Astrocyte (in vitro differentiated cells and primary cell): Measurements from ENCODE around the gene TLCD2. TPM values are rescaled to one million over a fixed set of nuclear protein-coding genes. Genes with fewer than 3 reads are reported as not detected.

Source experiments
- DNase-seq: peaks from one replicate; pipeline ENCODE4 v3.0.0-alpha.2; 2010; ENCODE audit warnings: low read depth
- FAIRE-seq: peaks from 2 replicates; lab custom pipeline; 2011; peaks lifted over from hg19 to GRCh38; lab: Jason Lieb, UNC
- H2AFZ ChIP-seq: 2 replicates; pipeline ENCODE4 v1.6.0; 2012; ENCODE audit warnings: low read depth, low read length, inconsistent platforms
- H3K27ac ChIP-seq: 2 replicates; pipeline ENCODE4 v1.5.1; 2011; ENCODE audit warnings: low read depth, low read length, inconsistent platforms
- H3K27me3 ChIP-seq: 2 replicates; pipeline ENCODE4 v1.6.0; 2011; ENCODE audit warnings: low read length, inconsistent platforms; ENCODE audit not compliant: insufficient read depth
- H3K36me3 ChIP-seq: 2 replicates; pipeline ENCODE4 v1.5.1; 2011; ENCODE audit warnings: low read length, inconsistent platforms; ENCODE audit not compliant: insufficient read depth
- H3K4me1 ChIP-seq: 2 replicates; pipeline ENCODE4 v1.5.1; 2011; ENCODE audit warnings: low read length, inconsistent platforms; ENCODE audit not compliant: insufficient read depth
- H3K4me2 ChIP-seq: 2 replicates; pipeline ENCODE4 v1.6.0; 2012; ENCODE audit warnings: low read length, inconsistent platforms
- H3K4me3 ChIP-seq: 2 replicates; pipeline ENCODE4 v1.5.1; 2011; ENCODE audit warnings: low read depth, mild to moderate bottlenecking, low read length, inconsistent platforms; ENCODE audit not compliant: insufficient read depth
- H3K79me2 ChIP-seq: 2 replicates; pipeline ENCODE4 v1.6.0; 2012; ENCODE audit warnings: mild to moderate bottlenecking, low read length, inconsistent platforms; ENCODE audit not compliant: insufficient read depth
- H3K9ac ChIP-seq: 2 replicates; pipeline ENCODE4 v1.6.0; 2012; ENCODE audit warnings: mild to moderate bottlenecking, low read length, inconsistent platforms
- H3K9me3 ChIP-seq: 2 replicates; pipeline ENCODE4 v1.5.1; 2012; ENCODE audit warnings: low read depth, mild to moderate bottlenecking, low read length, inconsistent platforms; ENCODE audit not compliant: insufficient read depth
- H4K20me1 ChIP-seq: 2 replicates; pipeline ENCODE4 v1.6.0; 2012; ENCODE audit warnings: low read length, inconsistent platforms; ENCODE audit not compliant: insufficient read depth
- H3K27ac Mint-ChIP-seq: one replicate; pipeline ENCODE4 v1.8.0; 2021; ENCODE audit warnings: mild to moderate bottlenecking, mixed read lengths; ENCODE audit not compliant: unreplicated experiment
- H3K27me3 Mint-ChIP-seq: one replicate; pipeline ENCODE4 v1.8.0; 2021; ENCODE audit warnings: low read depth, mixed read lengths; ENCODE audit not compliant: unreplicated experiment
- H3K36me3 Mint-ChIP-seq: one replicate; pipeline ENCODE4 v1.8.0; 2021; ENCODE audit warnings: low read depth, mixed read lengths; ENCODE audit not compliant: unreplicated experiment
- H3K4me1 Mint-ChIP-seq: one replicate; pipeline ENCODE4 v1.8.0; 2021; ENCODE audit warnings: low read depth, mixed read lengths; ENCODE audit not compliant: unreplicated experiment
- H3K4me3 Mint-ChIP-seq: one replicate; pipeline ENCODE4 v1.8.0; 2021; ENCODE audit warnings: mild to moderate bottlenecking, moderate library complexity, mixed read lengths; ENCODE audit not compliant: unreplicated experiment
- H3K9me3 Mint-ChIP-seq: one replicate; pipeline ENCODE4 v1.8.0; 2021; ENCODE audit warnings: mild to moderate bottlenecking, mixed read lengths; ENCODE audit not compliant: unreplicated experiment
- EZH2 ChIP-seq: IDR thresholded peaks from 2 replicates; pipeline ENCODE4 v1.6.1; 2012; ENCODE audit warnings: mild to moderate bottlenecking, low read length, inconsistent platforms; ENCODE audit not compliant: insufficient read depth
- total RNA-seq: library from RNA; stranded (reverse); gene quantifications from 2 replicates; pipeline ENCODE4 v1.2.1, GENCODE V29; 2021
- TF ChIP-seq, protein P1 (sequence below): IDR thresholded peaks from 2 replicates; pipeline ENCODE4 v1.5.1; 2011; ENCODE audit warnings: low read depth, mild to moderate bottlenecking, inconsistent platforms, low read length, moderate library complexity; ENCODE audit not compliant: insufficient read depth

TLCD2 gene
- total RNA-seq, 1 donor from 2014 or later = 6.0 TPM

DNA sequence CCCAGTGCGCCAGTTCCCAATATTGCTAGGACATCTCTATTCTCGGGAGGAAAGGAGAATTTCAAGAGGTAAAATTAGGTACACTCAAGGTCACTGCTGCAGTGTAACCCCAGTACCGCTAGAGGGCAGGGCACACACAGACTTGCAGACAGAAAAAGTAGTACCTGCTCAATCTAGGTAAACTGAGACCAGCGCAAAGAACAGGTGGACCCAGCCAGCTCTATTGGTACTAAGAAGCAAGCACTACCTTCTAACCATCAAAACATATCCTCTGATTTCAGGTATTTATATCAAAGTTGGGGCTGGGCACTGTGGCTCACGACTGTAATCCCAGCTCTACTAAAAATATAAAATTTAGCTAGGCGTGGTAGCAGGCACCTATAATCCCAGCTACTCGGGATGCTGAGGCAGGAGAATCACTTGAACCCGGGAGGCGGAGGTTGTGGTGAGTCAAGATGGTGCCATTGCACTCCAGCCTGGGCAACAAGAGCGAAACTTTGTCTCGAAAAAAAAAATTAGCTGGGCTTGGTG lies 10.7 kb upstream of the TLCD2 start:
- TF ChIP-seq, protein P1, sequence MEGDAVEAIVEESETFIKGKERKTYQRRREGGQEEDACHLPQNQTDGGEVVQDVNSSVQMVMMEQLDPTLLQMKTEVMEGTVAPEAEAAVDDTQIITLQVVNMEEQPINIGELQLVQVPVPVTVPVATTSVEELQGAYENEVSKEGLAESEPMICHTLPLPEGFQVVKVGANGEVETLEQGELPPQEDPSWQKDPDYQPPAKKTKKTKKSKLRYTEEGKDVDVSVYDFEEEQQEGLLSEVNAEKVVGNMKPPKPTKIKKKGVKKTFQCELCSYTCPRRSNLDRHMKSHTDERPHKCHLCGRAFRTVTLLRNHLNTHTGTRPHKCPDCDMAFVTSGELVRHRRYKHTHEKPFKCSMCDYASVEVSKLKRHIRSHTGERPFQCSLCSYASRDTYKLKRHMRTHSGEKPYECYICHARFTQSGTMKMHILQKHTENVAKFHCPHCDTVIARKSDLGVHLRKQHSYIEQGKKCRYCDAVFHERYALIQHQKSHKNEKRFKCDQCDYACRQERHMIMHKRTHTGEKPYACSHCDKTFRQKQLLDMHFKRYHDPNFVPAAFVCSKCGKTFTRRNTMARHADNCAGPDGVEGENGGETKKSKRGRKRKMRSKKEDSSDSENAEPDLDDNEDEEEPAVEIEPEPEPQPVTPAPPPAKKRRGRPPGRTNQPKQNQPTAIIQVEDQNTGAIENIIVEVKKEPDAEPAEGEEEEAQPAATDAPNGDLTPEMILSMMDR = peak; percentile 99
- TF ChIP-seq EZH2 = no peak
- Histone ChIP-seq H4K20me1 (no peaks in the 10 kb centered on the region), H3K9me3 (no peaks in the 10 kb centered on the region), H2AFZ (no peak overlapping the region), H3K79me2 (peaks cover 12% of the 10 kb centered on the region), H3K27ac (no peak overlapping the region), H3K27me3 (no peaks in the 10 kb centered on the region), H3K36me3 (no peaks in the 10 kb centered on the region), H3K9ac (no peak overlapping the region), H3K4me2 (peak overlapping the region; percentile 21), H3K4me3 (no peak overlapping the region), H3K4me1 (peaks cover 20% of the 10 kb centered on the region)
- no peaks in the 10 kb centered on the region for H3K9me3 Mint-ChIP-seq
- no peak overlapping the region for H3K27ac Mint-ChIP-seq
- DNase-seq = no peak
- H3K36me3 Mint-ChIP-seq = peaks cover 5% of the 10 kb centered on the region
- peaks cover 4% of the 10 kb centered on the region for H3K4me1 Mint-ChIP-seq
- no peak for FAIRE-seq
- no peak overlapping the region for H3K4me3 Mint-ChIP-seq
- no peaks in the 10 kb centered on the region for H3K27me3 Mint-ChIP-seq

DNA sequence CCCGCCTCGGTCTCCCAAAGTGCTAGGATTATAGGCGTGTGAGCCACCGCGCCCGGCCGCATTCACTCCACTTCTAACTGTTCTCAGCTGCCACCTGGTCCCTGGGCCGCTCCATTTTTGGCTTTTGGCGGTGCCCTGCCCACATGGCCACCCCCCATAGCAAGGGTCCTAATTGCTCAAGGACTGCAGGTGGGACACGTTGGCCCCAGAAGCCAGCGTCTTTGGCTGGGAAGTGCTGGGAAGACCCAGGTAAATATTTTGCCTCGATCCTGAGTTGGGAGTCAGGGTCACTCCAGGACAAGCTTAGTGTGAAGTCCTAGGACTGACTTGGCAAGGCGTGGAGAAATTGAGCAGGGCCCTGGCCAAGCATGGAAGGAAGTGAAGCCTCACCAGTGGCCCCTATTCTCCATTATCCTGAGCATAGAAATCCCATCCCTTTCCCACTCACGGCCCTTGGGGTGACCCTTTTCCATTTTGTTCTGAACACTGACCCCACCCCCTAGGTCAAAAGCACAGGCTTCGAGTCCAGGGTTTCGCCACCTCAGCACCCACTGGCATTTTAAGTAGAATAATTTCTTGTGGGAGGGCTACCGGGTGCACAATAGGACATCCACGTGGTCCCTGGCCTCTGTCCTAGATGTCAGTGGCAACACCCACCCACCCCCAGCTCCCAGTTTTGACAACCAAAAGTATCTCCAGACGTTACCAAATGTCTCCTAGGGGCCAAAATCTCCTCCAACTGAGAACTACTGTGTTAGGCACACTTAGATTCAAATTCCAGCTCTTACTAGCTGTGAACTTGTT lies 8.4 kb upstream of the TLCD2 start:
- TF ChIP-seq EZH2 = no peak
- TF ChIP-seq, protein P1 = no peak
- peaks cover 6% of the 10 kb centered on the region for H3K4me1 Mint-ChIP-seq
- no peaks in the 10 kb centered on the region for H3K27me3 Mint-ChIP-seq
- DNase-seq (no peak), FAIRE-seq (no peak)
- no peaks in the 10 kb centered on the region for H3K9me3 Mint-ChIP-seq
- peak overlapping the region; percentile 35 for H3K27ac ChIP-seq
- H3K9me3 ChIP-seq = no peaks in the 10 kb centered on the region
- peak overlapping the region; percentile 99 for H3K27ac Mint-ChIP-seq
- H3K4me3 ChIP-seq = no peak overlapping the region
- peaks cover 7% of the 10 kb centered on the region for H3K36me3 ChIP-seq
- H3K4me1 ChIP-seq = peaks cover 13% of the 10 kb centered on the region
- no peak overlapping the region for H3K9ac ChIP-seq
- peak overlapping the region; percentile 67 for H3K4me3 Mint-ChIP-seq
- H3K36me3 Mint-ChIP-seq = peaks cover 10% of the 10 kb centered on the region
- no peaks in the 10 kb centered on the region for H3K27me3 ChIP-seq
- peaks cover 23% of the 10 kb centered on the region for H3K79me2 ChIP-seq
- H4K20me1 ChIP-seq = peaks cover 14% of the 10 kb centered on the region
- no peak overlapping the region for H2AFZ ChIP-seq
- H3K4me2 ChIP-seq = no peak overlapping the region
